IMR-90 (cell line): ENCODE measurements around the gene CSN1S1. TPM values are rescaled to one million over a fixed set of nuclear protein-coding genes. Genes with fewer than 3 reads are reported as not detected.
A peak's percentile ranks its signal among the peaks of the same experiment; 100 is the strongest.

Experiments
- ATAC-seq: fragments of 200-7000 bp; cut with Tn5 transposase; 2 replicates; pipeline ENCODE4 v1.9.1; 2020; ENCODE audit warnings: low read depth, mild to moderate bottlenecking, moderate library complexity
- BruUV-seq: library from RNA; stranded (reverse); fragments of 400-500 nt; replicated peaks from 2 replicates; lab custom pipeline; 2021; lab: Mats Ljungman, UMichigan
- CTCF ChIA-PET: fragments of 300-600 bp; formaldehyde crosslinking; extraction: SDS; loops from one replicate; lab custom pipeline; 2021; ENCODE audit warnings: antibody characterized with exemption; lab: Yijun Ruan, JAX
- POLR2A ChIA-PET: fragments of 300-600 bp; sonication (Branson Sonifier 250); formaldehyde crosslinking; loops from one replicate; lab custom pipeline; 2022; ENCODE audit warnings: antibody characterized with exemption; ENCODE audit not compliant: unreplicated experiment; lab: Charles Lee
- DNase-seq: peaks from one replicate; pipeline ENCODE4 v3.0.0; 2013
- H2AFZ ChIP-seq: replicated peaks from 2 replicates; pipeline ENCODE3; 2013; ENCODE audit warnings: low read length, mild to moderate bottlenecking; ENCODE audit not compliant: poor library complexity
- H2AK5ac ChIP-seq: 2 replicates; pipeline ENCODE4 v1.6.1; 2013; ENCODE audit warnings: low read depth, low read length, inconsistent platforms
- H2AK9ac ChIP-seq: replicated peaks from 2 replicates; pipeline ENCODE3; 2013; ENCODE audit warnings: mild to moderate bottlenecking, low read depth, low read length, moderate library complexity; ENCODE audit not compliant: poor library complexity
- H2BK120ac ChIP-seq: 2 replicates; pipeline ENCODE4 v1.6.1; 2013; ENCODE audit warnings: low read depth, low read length, inconsistent platforms
- H2BK15ac ChIP-seq: 3 replicates; pipeline ENCODE4 v1.6.1; 2013; ENCODE audit warnings: low read depth, low read length, inconsistent platforms
- H2BK20ac ChIP-seq: 2 replicates; pipeline ENCODE4 v1.6.1; 2013; ENCODE audit warnings: low read depth, mild to moderate bottlenecking, inconsistent platforms, low read length, moderate library complexity
- H2BK5ac ChIP-seq: 2 replicates; pipeline ENCODE4 v1.6.1; 2013; ENCODE audit warnings: mild to moderate bottlenecking, low read depth, low read length, inconsistent platforms; ENCODE audit not compliant: poor library complexity, severe bottlenecking
- H3K14ac ChIP-seq: replicated peaks from 2 replicates; pipeline ENCODE4 v1.6.1; 2013; ENCODE audit warnings: low read depth, low read length, inconsistent platforms
- H3K18ac ChIP-seq: 2 replicates; pipeline ENCODE4 v1.6.1; 2013; ENCODE audit warnings: low read depth, low read length, control low read depth
- H3K23ac ChIP-seq: 2 replicates; pipeline ENCODE4 v1.6.1; 2013; ENCODE audit warnings: low read depth, low read length, inconsistent platforms
- H3K27ac ChIP-seq: 2 replicates; pipeline ENCODE4 v1.5.1; 2013; ENCODE audit warnings: mild to moderate bottlenecking, control low read depth, low read length; ENCODE audit not compliant: insufficient read depth
- H3K27me3 ChIP-seq: 2 replicates; pipeline ENCODE4 v1.6.1; 2013; ENCODE audit warnings: low read length; ENCODE audit not compliant: control insufficient read depth, insufficient read depth
- H3K36me3 ChIP-seq: 2 replicates; pipeline ENCODE4 v1.6.1; 2013; ENCODE audit warnings: low read length, mixed read lengths; ENCODE audit not compliant: control insufficient read depth, insufficient read depth
- H3K4ac ChIP-seq: 2 replicates; pipeline ENCODE4 v1.6.1; 2013; ENCODE audit warnings: low read depth, low read length, inconsistent platforms
- H3K4me1 ChIP-seq: 2 replicates; pipeline ENCODE4 v1.6.1; 2013; ENCODE audit warnings: low read length, mixed read lengths; ENCODE audit not compliant: control insufficient read depth, insufficient read depth
- H3K4me2 ChIP-seq: 2 replicates; pipeline ENCODE4 v1.6.1; 2013; ENCODE audit warnings: low read depth, mild to moderate bottlenecking, control low read depth, low read length, moderate library complexity
- H3K4me3 ChIP-seq: 2 replicates; pipeline ENCODE4 v1.5.1; 2013; ENCODE audit warnings: low read depth, mild to moderate bottlenecking, control low read depth, low read length, moderate library complexity; ENCODE audit not compliant: insufficient read depth
- H3K56ac ChIP-seq: 2 replicates; pipeline ENCODE4 v1.6.1; 2013; ENCODE audit warnings: low read length, inconsistent platforms; ENCODE audit not compliant: insufficient read depth; ENCODE audit errors: extremely low read depth
- H3K79me1 ChIP-seq, 2 experiments: 2 replicates each; pipeline ENCODE4 v1.6.1; 2013; ENCODE audit warnings: low read length in 2 of 2, inconsistent platforms in 1 of 2, low read depth in 1 of 2
- H3K9ac ChIP-seq: 2 replicates; pipeline ENCODE4 v1.6.1; 2013; ENCODE audit warnings: low read depth, low read length, control low read depth
- H3K9me1 ChIP-seq: 2 replicates; pipeline ENCODE4 v1.6.1; 2013; ENCODE audit warnings: low read length, inconsistent platforms; ENCODE audit not compliant: insufficient read depth
- H3K9me3 ChIP-seq: 2 replicates; pipeline ENCODE4 v1.6.1; 2013; ENCODE audit warnings: low read length; ENCODE audit not compliant: control insufficient read depth, insufficient read depth
- H4K20me1 ChIP-seq: 2 replicates; pipeline ENCODE4 v1.6.1; 2013; ENCODE audit warnings: low read length, inconsistent platforms; ENCODE audit not compliant: insufficient read depth
- H4K5ac ChIP-seq: 2 replicates; pipeline ENCODE4 v1.6.1; 2013; ENCODE audit warnings: mild to moderate bottlenecking, low read depth, low read length, control low read depth
- H4K8ac ChIP-seq, 2 experiments: 2 replicates each; pipeline ENCODE4 v1.6.1; 2013; ENCODE audit warnings: low read depth in 2 of 2, low read length in 2 of 2, control low read depth in 1 of 2, inconsistent platforms in 1 of 2
- H4K91ac ChIP-seq: 2 replicates; pipeline ENCODE4 v1.6.1; 2013; ENCODE audit warnings: low read depth, low read length, inconsistent platforms; ENCODE audit not compliant: insufficient read depth
- BHLHE40 ChIP-seq: fragments of 150-350 bp; IDR thresholded peaks from 2 replicates; pipeline ENCODE4 v1.6.1; 2016; ENCODE audit warnings: mild to moderate bottlenecking, low read depth, low read length
- CEBPB ChIP-seq: IDR thresholded peaks from 2 replicates; pipeline ENCODE4 v1.6.1; 2012; ENCODE audit warnings: low read depth, low read length, improper control_type of control experiment
- CHD1 ChIP-seq: IDR thresholded peaks from 2 replicates; pipeline ENCODE4 v1.6.1; 2012; ENCODE audit warnings: low read depth, low read length, improper control_type of control experiment
- MAFK ChIP-seq: IDR thresholded peaks from 2 replicates; pipeline ENCODE4 v1.6.1; 2012; ENCODE audit warnings: low read depth, low read length, improper control_type of control experiment
- MXI1 ChIP-seq: IDR thresholded peaks from 2 replicates; pipeline ENCODE4 v1.6.1; 2012; ENCODE audit warnings: low read depth, mild to moderate bottlenecking, low read length, moderate library complexity, borderline replicate concordance
- POLR2A ChIP-seq: IDR thresholded peaks from 2 replicates; pipeline ENCODE4 v1.6.1; 2012; ENCODE audit warnings: mild to moderate bottlenecking, low read depth, low read length
- RAD21 ChIP-seq: IDR thresholded peaks from 2 replicates; pipeline ENCODE4 v1.6.1; 2012; ENCODE audit warnings: low read length, improper control_type of control experiment
- RFX5 ChIP-seq: IDR thresholded peaks from 2 replicates; pipeline ENCODE4 v1.8.0; 2012; ENCODE audit warnings: low read depth, mild to moderate bottlenecking, low read length, moderate library complexity
- USF2 ChIP-seq: fragments of 150-350 bp; IDR thresholded peaks from 2 replicates; pipeline ENCODE4 v1.6.1; 2017; ENCODE audit warnings: mild to moderate bottlenecking, antibody characterized with exemption, low read length, low read depth
- WGBS, 2 experiments: methylation state at CpG; one replicate each; pipeline versions ENCODE4 v1.1.5 to v1.1.7; 2013; ENCODE audit warnings: missing lambda C conversion rate in 2 of 2; ENCODE audit not compliant: insufficient read length in 1 of 2; ENCODE audit errors: extremely low coverage in 2 of 2; 5-methylcytosine and 5-hydroxymethylcytosine counted together
- dilution Hi-C: fragments of 300-500 bp; cut with HindIII; formaldehyde crosslinking; loops from one replicate; pipeline ENCODE4 v1.14.3; 2018; ENCODE audit warnings: low sequenced_read_pairs; ENCODE audit not compliant: unreplicated experiment
- in situ Hi-C: fragments of 300-500 bp; cut with MboI; formaldehyde crosslinking; loops from 3 replicates; pipeline ENCODE4 v1.14.3; 2019; ENCODE audit warnings: low sequenced_read_pairs, inconsistent platforms, mixed read lengths
- intact Hi-C: fragments of 100-400 bp; cut with micrococcal nuclease; formaldehyde crosslinking; loops from 2 replicates; pipeline ENCODE4 v1.10.0; 2022
- polyA plus RNA-seq, 3 experiments: library from polyadenylated mRNA; depleted of rRNA; stranded (reverse); fragments of >200 nt; gene quantifications; 2 replicates each; pipeline ENCODE4 v1.2.3, GENCODE V29; 2012; ENCODE audit warnings: low replicate concordance in 1 of 3
- total RNA-seq: library from RNA; depleted of rRNA; stranded (reverse); fragments of >200 nt; gene quantifications from 2 replicates; pipeline ENCODE4 v1.2.3, GENCODE V29; 2012

CSN1S1 gene
- total and polyA plus RNA-seq, 2 of the 4 experiments (the other 2 are of a cell fraction): not detected

DNA sequence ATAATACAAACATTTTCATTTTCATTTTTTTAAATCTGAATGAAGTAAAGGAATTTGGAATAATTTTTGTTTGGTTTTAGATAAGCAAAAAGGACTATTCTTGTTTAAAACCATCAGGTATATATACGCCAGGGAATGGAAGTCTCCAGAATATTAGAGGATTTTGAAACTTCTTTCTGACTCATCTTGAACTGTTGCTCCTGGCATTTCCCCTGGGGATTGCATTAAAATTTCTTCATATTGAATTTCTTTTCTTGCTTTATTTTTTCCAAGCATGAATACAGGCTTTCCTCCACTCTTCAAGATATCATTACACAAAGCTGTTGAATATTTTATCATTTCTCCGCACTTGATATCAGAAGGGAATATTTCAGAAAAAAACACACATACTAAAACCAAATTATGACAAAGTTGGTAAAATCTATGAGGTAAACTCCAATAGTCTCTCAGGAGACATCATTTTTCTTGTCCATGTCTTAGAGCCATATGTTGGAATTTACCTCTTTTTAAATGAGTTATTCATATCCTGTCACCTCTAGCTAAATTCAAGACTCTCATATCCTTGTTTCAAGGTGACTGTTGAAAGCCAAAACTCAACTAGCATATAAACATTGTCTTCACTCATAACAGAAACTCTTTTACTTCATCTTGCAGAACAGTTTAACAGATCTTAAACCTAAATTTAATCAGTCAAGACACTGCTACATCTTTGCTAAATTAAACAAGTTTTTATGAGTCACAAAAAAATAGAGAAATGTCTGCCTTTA is 20.7 kb upstream of the CSN1S1 start:
- no peak overlapping the region for H2AK9ac ChIP-seq
- POLR2A ChIA-PET: no interaction called here
- in situ Hi-C loops (no loop called here), dilution Hi-C loops (no loop called here), intact Hi-C loops (no loop called here)
- no peaks in the 10 kb centered on the region for H3K9me1 ChIP-seq
- H3K9ac ChIP-seq: no peak overlapping the region
- no peak overlapping the region for H3K4ac ChIP-seq
- H3K23ac ChIP-seq: no peak overlapping the region
- no CpG with 5 or more reads among the region's 2 CpGs for WGBS, 2 experiments
- H3K36me3 ChIP-seq: no peaks in the 10 kb centered on the region
- no peak overlapping the region for H4K8ac ChIP-seq
- no peak overlapping the region for H4K91ac ChIP-seq
- no peaks in the 10 kb centered on the region for H4K20me1 ChIP-seq
- TF ChIP-seq USF2: no peak
- no peak for TF ChIP-seq MXI1
- TF ChIP-seq RAD21: no peak
- no peak for TF ChIP-seq BHLHE40
- no peak for TF ChIP-seq POLR2A
- TF ChIP-seq CEBPB: no peak
- no peak for TF ChIP-seq RFX5
- TF ChIP-seq MAFK: no peak
- no peak for TF ChIP-seq CHD1
- H2AFZ ChIP-seq: no peak overlapping the region
- no peaks in the 10 kb centered on the region for H3K79me1 ChIP-seq
- H3K27me3 ChIP-seq: no peaks in the 10 kb centered on the region
- no peak overlapping the region for H2BK5ac ChIP-seq
- no peak overlapping the region for H2BK20ac ChIP-seq
- BruUV-seq: no TSS peak
- no peak overlapping the region for H4K5ac ChIP-seq
- no peak overlapping the region for H3K56ac ChIP-seq
- H3K27ac ChIP-seq: no peak overlapping the region
- H3K14ac ChIP-seq: no peak overlapping the region
- no peak overlapping the region for H3K4me2 ChIP-seq
- CTCF ChIA-PET: no interaction called here
- H3K9me3 ChIP-seq: no peaks in the 10 kb centered on the region
- H3K4me1 ChIP-seq: no peaks in the 10 kb centered on the region
- H3K18ac ChIP-seq: no peak overlapping the region
- ATAC-seq (no peak), DNase-seq (peak; percentile 21)
- no peak overlapping the region for H3K4me3 ChIP-seq
- H2BK120ac ChIP-seq: no peak overlapping the region
- H2BK15ac ChIP-seq: no peak overlapping the region
- no peak overlapping the region for H2AK5ac ChIP-seq
